Measurements from ENCODE around the gene OXSR1.
"Not testable (repeated sequence)": the region's sequence is repeated elsewhere in the genome, so short reads cannot be mapped to it uniquely, and the experiment has no call there.

OXSR1 gene

GRCh38 chr3:38128303-38128655, 37.1 kb upstream of the OXSR1 start:
- no peak for DNase-seq

- DNase-seq = no peak
These were observed 36.3 kb upstream of the OXSR1 start for GRCh38 chr3:38129058-38129457.

GRCh38 chr3:38130631-38131065, 34.7 kb upstream of the OXSR1 start:
- DNase-seq = no peak

GRCh38 chr3:38131621-38132369, 33.5 kb upstream of the OXSR1 start:
- peak; percentile 33 to 42 for DNase-seq

- no peak for DNase-seq
These were observed 32.2 kb upstream of the OXSR1 start for GRCh38 chr3:38133209-38133556.

- no peak for DNase-seq
These were observed 31.6 kb upstream of the OXSR1 start for GRCh38 chr3:38133557-38134405.

- not testable (repeated sequence) for DNase-seq
These were observed 30.7 kb upstream of the OXSR1 start for GRCh38 chr3:38134517-38135143.

GRCh38 chr3:38135621-38136277, 29.6 kb upstream of the OXSR1 start:
- DNase-seq = peak; percentile 32 to 38

- peak in 1 of 2 donors; percentile 26 for DNase-seq
These were observed 29.0 kb upstream of the OXSR1 start for GRCh38 chr3:38136393-38136776.

- DNase-seq = peak; percentile 99
These were observed 28.3 kb upstream of the OXSR1 start, which contains the start of gene ACAA1 for GRCh38 chr3:38136777-38137614. TSS of gene ACAA1 (minus strand) at chr3:38137127. CDS start at chr3:38137035, 92 bp downstream.

- peak in 1 of 2 donors; percentile 20 for DNase-seq
These were observed 27.6 kb upstream of the OXSR1 start for GRCh38 chr3:38137615-38138348.

GRCh38 chr3:38138349-38139190, 26.8 kb upstream of the OXSR1 start, which contains the start of gene MYD88:
TSS of gene MYD88 (plus strand) at chr3:38138661. CDS start at chr3:38138701, 40 bp downstream.
- DNase-seq = peak; percentile 87 to 90

- no peak for DNase-seq
These were observed 26.1 kb upstream of the OXSR1 start for GRCh38 chr3:38139191-38139590.

- no peak for DNase-seq
These were observed 25.7 kb upstream of the OXSR1 start for GRCh38 chr3:38139652-38140051.

GRCh38 chr3:38140326-38141172, 24.8 kb upstream of the OXSR1 start:
- DNase-seq = no peak

- DNase-seq = no peak
These were observed 24.0 kb upstream of the OXSR1 start for GRCh38 chr3:38141173-38141951.

GRCh38 chr3:38141952-38142273, 23.4 kb upstream of the OXSR1 start:
- no peak for DNase-seq

- no peak for DNase-seq
These were observed 22.4 kb upstream of the OXSR1 start for GRCh38 chr3:38142959-38143358.
